Cerebellar cortex (tissue), 1 donor: ENCODE data around the gene GYS2.
"Not testable (repeated sequence)": the region's sequence is repeated elsewhere in the genome, so short reads cannot be mapped to it uniquely, and the experiment has no call there.

ENCODE experiments used
- DNase-seq: peaks from one replicate; pipeline ENCODE4 v3.0.0-alpha.2; 2015; ENCODE audit warnings: low spot score

GYS2 gene

GRCh38 chr12:21600196-21600595 is 4.5 kb downstream of the GYS2 start:
- DNase-seq: no peak

DNA sequence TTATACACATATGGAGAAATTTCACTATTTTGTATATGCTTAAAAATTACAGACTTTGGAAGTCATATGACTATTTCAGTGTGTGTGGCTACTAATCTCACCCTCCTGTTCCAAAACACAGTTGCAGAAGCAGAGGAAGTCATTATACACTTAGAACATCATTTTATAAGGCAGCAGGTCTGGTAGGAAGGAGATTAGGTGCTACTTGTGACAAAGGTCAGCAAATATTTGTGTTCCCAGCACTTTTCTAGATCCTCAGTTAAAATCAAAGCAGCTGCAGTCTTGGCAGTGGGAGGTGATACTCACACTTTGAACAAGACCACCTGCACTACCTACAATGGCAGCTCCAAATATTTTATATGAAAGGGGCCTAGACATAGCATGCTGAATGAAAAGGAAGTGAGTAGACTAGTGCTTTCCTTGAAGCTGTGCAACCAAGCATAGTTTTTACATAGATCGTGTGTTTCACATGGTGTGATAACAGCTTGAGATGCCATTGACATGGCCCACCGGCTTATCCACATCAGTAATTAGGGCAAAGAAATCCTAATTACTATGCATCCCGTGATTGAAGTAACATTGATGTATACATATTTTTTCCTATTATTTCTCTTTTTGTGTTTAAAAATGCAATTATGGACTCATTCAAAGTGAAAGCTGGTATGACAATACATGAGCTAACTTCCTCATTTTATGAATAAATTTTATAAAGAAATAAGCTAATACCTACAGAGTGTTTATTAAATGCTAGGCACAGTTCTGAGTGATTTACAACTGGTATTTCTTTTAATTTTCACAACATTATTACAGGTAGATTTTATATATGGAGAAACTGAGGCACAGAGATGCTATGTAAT is 5.3 kb downstream of the GYS2 start:
- no peak for DNase-seq

DNA sequence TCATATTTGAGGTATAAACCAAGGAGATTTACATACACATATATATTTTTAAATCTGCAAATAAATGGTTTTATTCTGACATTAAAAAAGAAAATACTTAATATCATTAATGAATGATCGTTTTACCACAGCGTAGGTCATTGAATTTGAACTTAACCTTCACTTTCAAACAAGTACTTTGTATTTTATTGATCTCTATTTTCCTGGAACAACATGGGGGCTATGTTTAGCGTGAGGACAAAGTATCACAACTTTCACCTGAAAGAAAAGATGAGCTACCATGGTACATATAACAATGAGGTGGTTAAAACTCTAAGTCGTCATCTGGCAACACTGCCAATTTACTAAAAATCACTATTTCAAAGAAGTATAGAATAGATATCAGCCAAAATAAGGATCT is 6.0 kb downstream of the GYS2 start:
- no peak for DNase-seq

GRCh38 chr12:21595356-21595755 is 9.3 kb downstream of the GYS2 start:
- not testable (repeated sequence) for DNase-seq

DNA sequence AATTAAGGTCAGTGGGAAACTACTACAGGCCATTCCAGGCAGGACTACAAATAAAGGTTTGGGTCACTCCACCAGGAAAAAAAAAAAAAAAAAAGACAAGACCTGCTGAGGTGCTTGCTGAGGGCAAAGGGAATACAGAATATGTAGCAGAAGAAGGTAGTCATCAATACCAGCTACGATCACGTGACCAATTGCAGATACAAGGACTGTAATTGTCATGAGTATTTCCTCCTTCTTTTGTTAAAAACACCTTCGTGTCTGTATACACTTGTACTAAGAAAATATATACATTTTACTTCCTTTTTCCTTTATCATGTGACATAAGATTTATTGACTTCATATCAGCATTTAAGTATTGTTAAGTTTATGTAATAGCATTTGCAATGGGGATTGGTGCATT is 19.2 kb downstream of the GYS2 start:
- DNase-seq: no peak

DNA sequence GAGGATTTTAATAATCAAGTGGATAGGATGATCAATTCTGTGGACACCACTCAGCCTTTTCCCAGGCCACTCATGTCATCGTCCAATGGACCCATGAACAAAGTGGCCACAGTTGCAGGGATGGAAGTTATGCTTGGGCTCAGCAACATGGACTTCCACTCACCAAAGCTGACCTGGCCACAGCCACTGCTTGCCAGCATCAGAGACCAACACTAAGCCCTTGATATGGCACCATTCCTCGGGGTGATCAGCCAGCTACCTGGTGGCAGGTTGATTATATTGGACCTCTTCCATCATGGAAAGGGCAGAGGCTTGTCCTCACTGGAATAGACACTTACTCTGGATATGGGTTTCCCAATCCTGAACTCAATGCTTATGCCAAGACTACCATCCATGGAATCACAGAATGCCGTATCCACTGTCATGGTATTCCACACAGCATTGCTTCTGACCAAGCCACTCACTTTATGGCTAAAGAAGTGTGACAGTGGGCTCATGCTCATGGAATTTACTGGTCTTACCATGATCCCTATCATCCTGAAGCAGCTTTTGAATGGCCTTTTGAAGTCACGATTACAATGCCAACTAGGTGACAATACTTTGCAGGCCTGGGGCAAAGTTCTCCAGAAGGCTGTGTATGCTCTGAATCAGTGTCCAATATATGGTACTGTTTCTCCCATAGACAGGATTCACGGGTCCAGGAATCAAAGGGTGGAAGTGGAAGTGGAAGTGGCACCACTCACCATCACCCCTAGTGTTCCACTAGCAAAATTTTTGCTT is 20.1 kb downstream of the GYS2 start:
- not testable (repeated sequence) for DNase-seq

DNA sequence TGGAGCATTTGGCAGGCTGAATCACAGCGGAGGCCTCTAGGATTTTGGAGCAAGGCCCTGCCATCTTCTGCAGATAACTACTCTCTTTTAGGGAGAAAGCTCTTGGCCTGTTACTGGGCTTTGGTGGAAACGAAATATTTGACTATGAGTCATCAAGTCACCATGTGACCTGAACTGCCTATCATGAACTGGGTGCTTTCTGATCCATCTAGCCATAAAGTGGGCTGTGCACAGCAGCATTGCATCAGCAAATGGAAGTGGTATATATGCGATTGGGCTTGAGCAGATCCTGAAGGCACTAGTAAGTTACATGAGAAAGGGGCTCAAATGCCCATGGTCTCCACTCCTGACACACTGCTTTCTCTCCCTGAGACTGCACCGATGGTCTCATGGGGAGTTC is 21.1 kb downstream of the GYS2 start:
- no peak for DNase-seq

- no peak for DNase-seq
Observed at GRCh38 chr12:21580748-21581516, 23.7 kb downstream of the GYS2 start.

DNA sequence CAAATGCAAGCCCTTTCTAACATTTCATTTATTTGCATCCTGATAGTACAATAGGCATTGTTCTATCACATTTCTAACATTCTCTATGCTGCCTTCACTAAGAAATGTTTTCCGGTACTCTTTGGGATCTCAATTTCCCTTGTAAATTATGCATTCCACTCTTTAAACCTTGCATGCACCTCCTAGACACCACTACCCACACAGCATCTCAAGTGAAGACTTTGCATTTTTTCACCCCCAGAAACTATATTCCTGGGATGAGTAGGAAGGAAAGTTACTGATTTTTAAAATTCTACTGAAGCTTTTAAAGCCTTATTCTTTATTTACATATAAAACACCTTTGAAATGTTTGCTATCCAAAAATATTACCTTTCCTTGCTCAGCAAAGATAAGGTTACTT is 27.1 kb downstream of the GYS2 start:
- no peak for DNase-seq

- no peak for DNase-seq
Observed at GRCh38 chr12:21576431-21576830, 28.2 kb downstream of the GYS2 start.

GRCh38 chr12:21573733-21574358 is 30.8 kb downstream of the GYS2 start:
- DNase-seq: no peak

DNA sequence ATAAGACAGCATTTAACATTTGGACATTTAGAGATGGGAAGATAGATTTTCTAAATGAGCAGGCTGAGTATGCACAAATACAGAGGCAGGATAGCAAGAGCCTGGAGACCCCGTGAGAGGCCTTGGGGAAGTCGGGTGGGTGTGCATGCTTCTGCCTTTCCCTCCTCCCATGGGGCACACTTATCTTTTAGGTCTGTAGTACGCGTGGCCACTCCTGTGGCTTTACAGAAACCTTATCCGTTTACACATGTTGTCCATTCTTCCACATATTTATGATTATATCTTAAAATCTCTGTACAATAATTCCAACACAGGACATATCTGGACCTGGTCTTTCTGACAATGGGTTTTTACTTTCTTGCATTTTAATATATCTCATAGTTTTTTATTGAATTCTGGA is 33.6 kb downstream of the GYS2 start:
- no peak for DNase-seq

GRCh38 chr12:21568115-21568514 is 36.5 kb downstream of the GYS2 start:
- no peak for DNase-seq

GRCh38 chr12:21566907-21567394 is 37.7 kb downstream of the GYS2 start:
- no peak for DNase-seq

DNA sequence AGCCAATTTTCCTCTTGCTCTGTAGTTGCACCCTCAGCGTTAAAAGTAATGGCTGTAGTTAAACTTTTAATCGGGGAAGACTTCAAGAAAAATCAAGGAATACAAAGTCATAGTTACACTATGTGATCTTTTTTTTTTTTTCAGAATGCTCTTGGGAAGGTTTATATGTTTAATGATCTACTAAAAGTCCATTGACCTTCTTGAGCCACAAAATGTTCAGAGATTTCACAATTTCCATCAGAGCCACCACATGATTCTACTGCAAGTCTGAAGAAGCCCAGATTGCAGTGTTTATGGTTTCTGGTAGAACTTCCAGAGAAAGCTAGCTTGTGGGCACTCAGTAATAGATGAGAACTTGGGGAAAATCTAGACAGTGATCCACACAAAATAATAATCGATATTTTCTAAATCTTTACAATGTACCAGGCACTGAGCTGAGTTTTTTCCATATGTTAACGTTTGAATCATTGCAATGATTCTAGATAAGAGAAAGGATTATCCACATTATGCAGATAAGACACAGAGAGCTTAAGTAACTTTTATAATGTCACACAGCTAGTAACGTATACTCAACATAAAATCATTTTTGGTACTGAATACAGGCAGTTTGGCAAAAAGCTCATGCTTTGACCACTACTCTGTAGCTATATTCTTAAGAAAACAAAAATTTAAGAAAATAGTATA is 38.3 kb downstream of the GYS2 start:
- no peak for DNase-seq

- no peak for DNase-seq
Observed at GRCh38 chr12:21562859-21563258, 41.8 kb downstream of the GYS2 start.

- no peak for DNase-seq
Observed at GRCh38 chr12:21561158-21561557, 43.5 kb downstream of the GYS2 start.

- DNase-seq: no peak
Observed at GRCh38 chr12:21559855-21560569, 44.6 kb downstream of the GYS2 start.

DNA sequence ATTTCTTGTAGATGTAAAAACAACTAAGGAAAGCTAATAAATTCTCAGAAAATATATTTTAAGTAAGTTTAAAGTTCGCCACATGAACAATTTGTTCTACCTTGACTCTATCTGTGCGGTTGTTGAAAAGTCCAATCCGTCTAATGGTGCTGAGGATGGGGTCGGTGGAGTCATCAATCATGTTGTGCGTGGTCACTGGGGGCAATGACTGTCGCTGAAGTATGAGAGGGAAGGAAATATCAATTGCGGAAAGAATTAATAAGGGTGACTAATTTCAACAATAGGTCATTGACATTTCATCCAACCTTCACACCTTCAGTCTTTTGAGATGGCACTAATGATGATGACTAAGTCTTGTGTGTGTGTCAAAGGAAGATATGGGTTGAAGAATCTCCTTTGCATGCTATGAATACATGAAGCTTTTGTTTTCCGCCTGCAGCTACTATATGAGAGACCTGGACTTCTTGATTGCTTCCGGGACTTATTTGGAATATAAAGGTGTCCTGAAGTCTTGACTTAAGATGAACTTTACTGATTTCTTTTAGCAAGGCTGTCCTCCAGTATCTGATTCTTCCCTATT is 46.5 kb downstream of the GYS2 start:
- DNase-seq: no peak

DNA sequence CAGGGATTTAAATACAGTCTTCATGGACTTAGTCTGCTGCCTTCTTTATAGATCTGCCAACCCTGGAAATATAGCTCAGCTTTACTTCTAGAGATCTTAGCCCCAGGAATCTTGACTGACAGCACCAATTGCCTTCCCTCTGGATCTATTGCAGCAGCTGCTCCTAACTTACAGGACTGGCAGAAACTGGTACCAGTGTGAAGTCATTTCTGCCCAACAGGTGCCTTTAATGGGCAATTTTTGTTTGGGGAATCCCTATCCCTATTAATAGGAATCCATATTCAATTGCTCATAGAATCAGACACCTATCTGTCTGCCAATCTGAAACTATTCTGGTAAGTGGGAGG is 51.3 kb downstream of the GYS2 start:
- DNase-seq: no peak
